ENCODE data around the gene ARL8A.
"Not testable (repeated sequence)": the region's sequence is repeated elsewhere in the genome, so short reads cannot be mapped to it uniquely, and the experiment has no call there.

ARL8A gene

DNA sequence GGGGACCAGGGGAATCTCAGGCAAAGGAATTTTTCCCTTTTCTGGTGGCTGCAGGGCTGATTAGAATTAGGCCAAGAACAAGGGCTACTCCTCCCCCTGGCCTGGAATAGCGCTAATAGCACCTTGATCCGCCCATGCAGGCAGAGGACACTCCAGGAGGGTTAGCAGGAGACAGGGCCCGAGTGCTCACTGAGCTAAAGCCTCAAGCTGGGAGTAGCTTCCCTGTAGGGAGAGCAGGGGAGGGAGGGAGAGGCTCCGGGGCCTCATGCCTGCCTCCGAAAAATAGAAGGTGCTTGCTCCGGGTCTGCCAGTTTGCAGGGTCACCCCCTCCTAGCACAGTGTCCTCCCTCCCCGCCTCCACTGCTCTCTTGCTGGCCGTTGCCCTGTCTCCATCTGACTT is 12.1 kb upstream of the ARL8A start:
- DNase-seq, result no peak

DNA sequence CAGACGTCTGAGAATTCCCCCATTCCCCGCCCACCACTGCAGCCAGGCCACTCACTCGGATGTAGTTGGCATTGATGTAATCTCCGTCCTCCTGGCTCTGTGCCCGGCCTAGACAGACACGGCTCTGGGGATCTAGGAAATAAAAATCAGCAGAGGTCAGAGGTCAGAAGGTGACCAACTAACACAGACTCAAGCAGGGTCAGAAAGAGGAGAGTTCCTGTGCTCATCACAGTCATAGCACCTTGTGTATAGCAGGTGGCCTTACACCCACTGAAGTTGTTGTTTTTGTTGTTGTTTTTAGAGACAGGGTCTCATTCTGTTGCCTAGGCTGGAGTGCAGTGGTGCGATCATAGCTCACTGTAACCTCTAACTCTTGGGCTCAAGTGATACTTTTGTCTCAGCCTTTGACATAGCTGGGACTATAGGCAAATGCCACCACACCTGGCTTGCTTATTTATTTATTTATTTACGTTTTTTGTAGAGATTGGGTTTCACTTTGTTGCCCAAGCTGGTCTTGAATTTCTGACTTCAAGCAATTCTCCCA is 11.0 kb upstream of the ARL8A start:
- no peak for DNase-seq

DNA sequence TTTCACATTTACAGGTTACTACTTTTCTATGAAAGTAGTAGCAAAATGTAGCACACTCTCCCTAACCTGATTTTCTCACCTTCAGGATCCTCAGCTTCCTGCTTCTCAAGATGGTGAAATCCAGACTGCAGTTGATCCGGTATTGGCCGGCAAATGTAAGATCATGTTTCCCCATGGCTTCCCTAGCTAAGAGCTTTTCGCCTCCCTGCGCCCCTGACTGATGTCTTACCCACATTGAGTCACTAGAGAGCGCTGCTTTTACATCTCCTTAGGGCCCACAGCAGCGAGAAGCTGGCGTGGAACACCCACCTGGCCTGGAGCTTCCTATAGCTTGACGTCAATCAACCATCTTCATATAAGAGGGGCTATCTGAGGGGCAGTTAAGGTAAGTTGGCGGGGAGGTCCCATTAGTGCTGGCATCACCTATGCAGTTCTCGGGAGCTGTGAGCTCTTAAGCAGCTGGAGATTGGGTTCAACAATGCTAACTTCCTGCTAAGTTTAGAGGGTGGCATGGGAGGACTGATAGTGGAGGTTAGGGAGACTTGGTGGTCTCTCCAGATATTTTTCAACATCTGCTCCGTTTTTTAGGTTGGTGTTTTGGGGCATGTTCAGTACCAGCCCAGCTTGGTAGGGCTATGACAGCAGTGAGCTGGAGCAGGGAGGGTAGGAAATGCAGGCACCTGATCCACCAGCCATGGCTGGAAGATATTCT is 10.4 kb upstream of the ARL8A start:
- DNase-seq, result peak; percentile 53 to 62

DNA sequence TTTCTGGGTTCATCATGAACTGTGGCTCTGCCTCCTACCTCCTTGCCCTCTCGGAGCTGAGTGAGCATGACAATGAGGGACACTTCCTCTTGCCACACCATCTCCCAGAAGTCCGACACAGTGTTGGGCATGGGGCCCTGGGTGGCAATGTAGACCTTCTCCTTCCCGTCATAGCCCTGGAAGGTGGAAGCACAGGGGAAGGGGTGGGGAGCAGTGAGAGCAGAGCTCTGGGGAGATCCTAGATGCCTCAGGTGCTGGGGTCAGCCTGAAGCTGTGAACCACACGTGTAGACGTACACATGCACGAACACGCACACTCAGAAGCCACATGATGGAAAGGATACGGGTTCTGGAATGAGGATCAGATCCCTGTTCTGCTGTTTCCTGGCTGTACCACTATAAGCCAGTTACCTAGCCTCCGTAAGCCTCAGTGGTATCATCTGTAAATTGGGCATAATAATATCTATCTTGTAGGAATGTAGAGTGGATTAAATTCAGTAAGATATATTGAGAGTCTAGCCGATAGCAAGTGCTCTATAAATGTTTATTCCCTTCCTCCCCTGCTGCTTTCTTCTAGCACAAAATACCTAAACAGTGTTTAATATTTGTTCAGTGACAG is 9.7 kb upstream of the ARL8A start:
- DNase-seq, result no peak

DNA sequence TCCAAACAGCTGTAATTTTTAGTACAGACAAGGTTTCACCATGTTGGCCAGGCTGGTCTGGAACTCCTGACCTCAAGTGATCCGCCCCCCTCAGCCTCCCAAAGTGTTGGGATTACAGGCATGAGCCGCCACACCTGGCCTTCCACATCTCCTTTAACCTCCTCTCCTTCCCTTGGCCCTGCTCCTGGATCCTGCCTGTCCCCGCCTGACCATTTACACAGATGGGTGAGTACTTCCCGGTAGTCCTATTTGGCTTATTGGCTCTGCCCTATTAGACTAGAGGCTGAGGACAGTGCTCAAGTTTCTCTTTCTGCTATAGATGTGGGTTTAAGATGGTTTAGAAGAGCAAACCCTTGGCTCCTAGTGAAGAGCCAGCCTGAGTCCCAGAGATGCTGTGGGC is 8.7 kb upstream of the ARL8A start:
- DNase-seq, result no peak

DNA sequence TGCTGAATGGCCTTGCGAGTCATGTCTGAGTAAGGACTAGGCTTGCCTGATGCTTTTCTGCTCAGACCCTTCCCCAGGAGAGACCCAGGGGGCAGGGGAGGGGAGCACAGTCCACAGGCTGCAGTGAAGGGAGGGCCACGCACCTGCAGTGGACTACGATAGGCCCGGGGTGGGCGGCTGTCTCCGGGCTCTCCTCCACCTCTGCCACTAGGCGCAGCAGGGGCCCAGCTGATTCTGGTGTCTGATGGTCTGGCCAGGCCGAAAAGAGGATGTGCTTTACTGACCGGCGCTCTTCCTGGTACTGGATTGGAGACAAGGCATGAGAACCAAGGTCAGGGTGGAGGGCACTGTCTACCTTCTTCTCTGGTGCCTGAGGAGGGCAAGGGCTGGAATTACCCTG is 7.9 kb upstream of the ARL8A start:
- no peak for DNase-seq

DNA sequence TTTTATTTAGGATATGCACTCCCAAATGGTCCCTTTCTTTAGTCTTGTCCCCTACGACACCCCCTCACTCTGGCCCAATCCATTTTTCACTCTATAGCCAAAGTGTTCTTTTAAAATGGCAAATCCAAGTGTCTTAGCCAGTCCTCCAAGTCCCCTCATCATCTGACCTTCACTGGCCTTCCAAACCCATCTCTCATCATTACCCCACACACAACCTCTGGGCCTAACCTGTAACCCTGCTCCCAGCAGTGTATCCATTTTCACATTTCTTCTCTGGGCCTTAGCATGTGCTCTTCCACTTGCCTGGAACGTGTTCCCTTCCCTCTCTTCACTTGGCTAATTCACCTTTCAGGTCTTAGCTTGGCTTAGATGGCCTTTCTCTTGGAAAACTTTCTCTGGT is 6.5 kb upstream of the ARL8A start:
- DNase-seq, result no peak

DNA sequence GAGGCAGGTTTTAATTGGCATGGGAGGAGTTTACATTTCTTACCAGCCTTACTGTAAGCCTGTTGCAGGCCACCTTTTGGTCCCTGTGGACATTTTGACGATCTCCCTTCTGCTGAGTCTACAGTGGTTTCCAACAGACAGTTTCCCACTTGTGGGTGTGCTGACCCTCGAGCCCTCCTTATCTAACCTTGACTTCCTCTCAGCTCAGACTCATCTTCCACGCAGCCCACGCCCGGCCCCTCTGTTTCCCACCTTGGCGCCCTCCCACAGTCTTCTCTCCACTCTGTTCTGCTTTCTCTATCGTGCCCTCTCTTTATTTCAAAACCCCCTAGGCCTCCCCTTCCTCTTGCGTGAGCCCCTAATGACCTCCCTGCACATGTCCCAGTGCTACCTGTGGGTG is 6.1 kb upstream of the ARL8A start:
- no peak for DNase-seq

DNA sequence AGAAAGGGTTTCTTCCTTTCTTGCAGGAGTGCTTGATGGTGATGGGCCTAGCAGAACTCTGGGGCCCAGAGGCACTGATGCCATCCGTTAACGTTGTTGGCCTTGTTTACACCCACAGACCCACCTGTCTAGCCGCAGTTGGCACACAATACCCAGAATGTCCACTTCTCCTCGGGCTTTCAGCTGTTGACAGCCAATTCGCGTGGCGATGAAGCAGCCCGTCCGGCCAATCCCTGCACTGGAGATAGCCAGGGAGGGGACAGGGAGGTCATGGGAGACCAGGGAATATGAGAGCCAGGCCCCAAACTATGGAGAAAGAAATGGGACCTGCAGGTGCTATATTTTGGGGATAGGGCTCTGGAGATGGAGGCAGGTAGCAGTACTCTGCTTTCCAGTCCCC is 5.7 kb upstream of the ARL8A start:
- no peak for DNase-seq

DNA sequence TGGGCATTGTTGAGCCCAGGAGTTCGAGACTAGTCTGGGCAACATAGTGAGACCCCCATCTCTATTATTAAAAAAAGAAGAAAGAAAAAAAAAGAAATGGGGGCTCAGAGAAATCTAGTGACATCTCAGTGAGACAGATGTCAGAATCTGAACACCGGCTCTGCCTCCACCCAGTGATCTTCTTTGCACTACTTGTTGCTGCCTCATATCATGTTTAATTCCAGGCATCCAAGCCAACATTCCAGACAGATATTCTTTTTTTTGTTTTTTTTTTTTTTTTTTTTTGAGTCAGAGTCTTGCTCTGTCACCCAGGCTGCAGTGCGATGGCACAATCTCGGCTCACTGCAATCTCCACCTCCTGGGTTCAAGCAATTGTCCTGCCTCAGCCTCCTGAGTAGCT is 5.0 kb upstream of the ARL8A start:
- DNase-seq, result no peak

DNA sequence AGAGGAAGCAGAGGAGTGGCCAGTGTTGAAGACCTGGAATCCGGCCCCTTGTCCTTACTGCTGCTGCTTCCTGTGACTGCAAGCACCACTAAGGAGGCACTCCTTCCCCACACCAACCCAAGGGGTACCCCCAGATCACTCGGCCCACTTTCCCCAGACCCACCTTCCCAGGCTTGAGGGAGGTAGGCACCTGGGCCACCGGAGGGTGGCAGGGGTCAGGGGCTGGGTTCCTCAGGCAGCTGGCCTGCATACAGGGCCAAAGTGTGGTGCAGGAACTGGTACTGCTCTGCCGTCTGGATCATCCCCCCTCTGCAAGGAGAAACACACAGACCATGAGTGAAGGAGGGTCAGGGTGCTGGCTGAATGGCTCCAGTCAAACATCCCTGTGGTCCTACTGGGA is 3.9 kb upstream of the ARL8A start:
- no peak for DNase-seq

DNA sequence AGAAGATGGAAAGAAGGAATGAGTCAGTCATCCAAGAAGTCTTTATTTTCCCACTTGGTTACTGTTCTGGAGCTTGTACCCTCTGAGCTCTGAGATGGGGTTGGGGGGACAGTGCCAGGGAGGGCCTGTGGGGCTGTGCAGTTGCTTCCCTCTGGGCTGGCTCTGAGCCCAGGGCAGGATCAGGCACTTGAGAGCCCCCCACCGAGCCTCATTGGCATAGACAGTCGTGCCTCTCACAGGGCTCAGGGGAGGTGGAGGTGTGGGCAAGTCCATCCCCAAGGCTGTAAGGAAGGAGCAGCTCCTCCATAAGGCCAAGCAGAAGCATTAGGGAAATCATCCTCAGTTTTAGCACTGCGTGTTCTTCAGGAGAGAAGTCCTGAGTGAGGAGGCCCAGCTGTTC is 2.5 kb upstream of the ARL8A start:
- DNase-seq, result no peak

DNA sequence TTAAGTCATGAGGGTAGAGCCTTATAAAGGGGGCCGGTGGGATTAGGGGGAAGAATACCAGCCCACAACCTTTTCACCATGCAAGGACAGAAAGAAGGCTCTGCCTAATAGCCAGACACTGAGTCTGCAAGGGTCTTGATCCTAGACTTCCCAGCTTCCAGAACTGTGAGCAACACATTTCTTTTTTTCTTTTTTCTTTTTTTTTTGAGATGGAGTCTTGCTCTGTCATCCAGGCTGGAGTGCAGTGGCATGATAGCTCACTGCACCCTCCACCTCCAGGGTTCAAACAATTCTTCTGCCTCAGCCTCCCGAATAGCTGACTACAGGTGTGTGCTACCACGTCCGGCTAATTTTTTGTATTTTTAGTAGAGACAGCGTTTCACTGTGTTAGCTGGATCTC is 1.7 kb upstream of the ARL8A start:
- no peak for DNase-seq

DNA sequence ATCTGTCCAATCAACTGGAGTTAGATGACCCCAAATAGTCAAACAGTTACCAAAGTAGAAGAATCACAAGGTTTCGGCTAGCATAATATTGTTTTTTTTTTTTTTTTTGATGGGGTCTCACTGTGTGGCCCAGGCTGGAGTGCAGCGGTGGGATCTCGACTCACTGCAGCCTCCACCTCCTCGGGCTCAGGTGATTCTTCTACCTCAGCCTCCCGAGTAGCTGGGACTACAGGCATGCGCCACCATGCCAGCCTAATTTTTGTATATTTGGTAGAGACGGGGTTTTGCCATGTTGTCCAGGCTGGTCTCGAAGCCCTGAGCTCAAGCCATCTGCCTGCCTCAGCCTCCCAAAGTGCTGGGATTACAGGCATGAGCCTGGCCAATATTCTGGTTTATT is 1.2 kb upstream of the ARL8A start:
- DNase-seq, result not testable (repeated sequence)

DNA sequence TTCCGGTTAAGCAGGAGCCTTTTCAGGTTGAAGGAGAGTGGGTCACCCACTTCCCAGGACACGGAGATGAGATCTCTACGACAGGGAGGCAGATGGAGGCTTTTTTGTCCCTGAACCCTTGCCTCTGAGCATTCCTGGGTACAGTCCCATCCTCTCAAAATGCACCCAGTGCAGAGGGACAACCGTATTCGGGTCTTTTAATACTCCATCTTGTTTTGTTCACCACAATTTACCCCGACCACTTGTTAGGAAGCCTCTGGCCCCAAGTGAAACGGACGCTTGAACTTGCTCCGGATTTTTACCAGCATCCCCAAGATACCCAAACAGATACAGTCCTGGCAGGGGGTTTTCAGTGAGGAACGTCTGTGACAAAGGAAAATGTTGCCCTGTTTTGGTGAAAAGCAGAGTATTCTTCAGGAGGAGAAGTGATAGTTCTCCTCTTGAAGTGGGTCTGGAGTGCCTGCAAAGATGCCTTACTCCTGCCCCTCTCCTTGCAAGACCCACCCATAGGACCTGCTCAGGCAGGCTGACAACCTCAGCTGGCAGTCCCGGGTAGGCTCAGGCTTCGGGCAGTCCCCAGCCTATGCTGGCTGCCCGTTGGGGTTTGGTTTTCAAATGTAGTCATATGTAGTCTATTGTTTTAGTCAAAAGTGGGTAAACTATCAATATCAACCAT is 669 bp upstream of the ARL8A start:
- DNase-seq, result peak; percentile 55 to 66

DNA sequence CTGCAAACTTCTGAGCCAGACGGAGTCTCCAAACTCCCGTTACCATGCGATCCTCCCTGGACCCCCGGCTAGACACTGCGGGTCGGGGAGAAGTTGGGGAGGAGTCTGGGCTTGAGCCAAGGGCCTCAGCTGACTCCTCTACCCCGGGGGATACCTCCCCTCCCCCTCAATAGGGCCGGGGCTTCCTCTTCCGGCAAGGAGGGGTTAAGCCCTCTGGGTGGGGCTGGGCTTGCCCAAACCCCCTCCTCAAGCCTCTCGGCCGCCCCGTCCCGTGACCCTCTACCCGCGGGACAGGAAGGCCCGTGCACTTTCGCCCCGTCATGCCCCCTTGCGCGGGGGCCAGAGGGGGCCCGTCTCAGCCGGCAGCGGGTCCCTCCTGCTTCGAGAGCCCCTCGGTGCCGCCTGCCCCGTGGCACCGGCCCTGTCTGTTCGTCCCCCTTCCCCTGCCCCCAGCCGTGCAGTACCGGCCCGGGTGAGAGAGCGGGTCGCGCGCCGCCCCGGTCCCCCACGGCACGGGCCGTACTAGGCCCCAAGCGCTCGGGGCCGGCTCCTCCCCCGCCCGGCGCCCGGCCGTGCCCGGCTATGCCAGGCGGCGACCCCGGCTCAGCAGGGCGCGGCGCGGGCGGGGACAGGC is 652 bp downstream of the ARL8A start:
- peak; percentile 38 to 40 for DNase-seq

DNA sequence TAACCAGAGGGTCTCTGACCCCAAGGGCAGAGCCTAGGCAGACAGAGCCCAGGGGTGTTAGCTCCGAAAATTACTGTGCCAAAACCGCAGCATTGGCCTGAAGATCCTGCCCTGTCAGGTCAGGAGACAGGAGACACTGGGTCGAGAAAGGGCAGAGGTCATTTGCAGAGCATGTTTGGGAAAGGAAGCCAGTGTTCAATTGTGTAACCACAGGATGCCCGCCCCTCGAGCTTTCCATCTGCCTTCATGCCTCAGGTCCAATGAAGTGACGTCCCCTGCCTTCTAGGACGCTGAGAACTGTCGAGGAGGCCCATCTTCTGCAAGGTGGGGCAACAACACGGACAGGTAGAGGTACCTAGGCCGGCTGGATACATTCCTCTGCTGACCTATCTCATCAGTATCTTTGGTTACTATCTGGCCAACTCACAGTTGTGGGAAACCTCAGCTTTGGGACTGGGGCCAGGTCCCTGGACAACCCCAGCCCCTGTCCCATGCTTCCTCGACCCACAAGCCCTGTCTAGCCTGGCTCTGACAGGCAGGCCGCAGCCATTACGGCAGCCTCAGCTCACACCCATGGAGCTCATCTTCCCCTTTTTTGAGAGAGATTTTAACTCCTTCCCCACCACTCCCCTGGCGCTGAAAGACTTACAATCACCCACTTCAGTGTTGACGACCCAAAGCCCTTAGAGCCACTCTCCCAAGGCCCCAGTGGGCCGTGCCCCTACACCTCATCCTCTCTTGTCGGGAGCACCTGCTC is 1.3 kb downstream of the ARL8A start:
- peak in 1 of 2 experiments; percentile 28 for DNase-seq

DNA sequence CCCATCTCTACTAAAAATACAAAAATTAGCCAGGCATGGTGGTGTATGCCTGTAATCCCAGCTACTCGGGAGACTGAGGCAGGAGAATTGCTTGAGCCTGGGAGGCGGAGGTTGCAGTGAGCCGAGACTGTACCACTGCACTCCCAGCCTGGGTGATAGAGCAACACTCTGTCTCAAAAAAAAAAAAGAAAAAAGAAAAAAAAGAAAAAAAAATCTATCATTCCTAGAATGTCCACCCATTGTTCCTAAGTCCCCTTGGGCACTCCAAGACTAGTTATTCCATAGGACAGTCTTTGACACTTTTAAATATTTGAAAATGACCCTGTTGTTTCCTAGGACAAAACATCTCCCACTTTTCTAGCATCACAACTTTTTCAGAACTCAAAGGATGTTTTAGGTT is 3.1 kb downstream of the ARL8A start:
- DNase-seq, result not testable (repeated sequence)

DNA sequence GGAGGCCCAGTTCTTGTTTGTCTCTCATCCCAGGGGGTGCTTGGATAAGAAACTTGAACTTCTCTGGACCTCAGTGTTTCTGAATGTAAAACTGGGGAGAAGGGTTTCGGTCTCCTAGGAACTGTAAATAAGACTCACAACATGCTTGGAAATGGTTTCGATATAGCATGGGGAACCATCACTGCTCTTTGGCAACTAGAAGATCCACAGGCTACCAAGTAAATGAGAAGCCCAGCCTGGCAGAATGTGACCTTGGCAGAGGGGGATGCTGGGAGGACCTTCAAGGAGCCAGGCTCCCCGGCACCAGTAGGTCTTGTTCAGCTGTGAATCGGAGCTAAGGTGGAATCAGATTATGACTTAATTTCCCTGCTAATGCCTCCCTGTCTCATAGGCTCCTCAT is 3.7 kb downstream of the ARL8A start:
- DNase-seq, result no peak

DNA sequence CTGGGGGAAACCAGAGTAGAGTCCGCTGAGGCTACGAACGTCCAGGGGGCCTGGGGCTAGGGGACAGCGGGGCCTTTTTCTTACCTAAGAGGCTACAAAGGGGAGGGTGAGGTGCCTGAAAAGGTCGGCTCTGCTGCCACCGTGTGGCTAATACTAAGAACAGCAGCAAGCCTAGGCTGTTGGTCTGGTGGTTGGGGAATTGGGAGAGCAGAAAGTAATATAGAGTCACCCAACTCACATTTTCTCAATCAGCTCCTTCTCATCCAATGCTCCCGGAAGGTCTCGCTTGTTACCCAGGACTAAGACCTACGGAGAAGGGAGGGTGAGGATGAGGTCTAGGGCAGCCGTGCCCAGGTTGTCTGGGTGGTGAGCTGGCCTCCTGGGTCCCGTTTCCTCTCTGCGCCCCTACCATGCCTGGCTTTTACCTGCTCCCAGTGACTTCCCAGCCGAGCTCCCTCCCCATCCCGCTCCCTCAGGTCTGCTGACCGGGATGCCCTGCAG is 9.3 kb downstream of the ARL8A start:
- DNase-seq, result peak; percentile 39 to 51

DNA sequence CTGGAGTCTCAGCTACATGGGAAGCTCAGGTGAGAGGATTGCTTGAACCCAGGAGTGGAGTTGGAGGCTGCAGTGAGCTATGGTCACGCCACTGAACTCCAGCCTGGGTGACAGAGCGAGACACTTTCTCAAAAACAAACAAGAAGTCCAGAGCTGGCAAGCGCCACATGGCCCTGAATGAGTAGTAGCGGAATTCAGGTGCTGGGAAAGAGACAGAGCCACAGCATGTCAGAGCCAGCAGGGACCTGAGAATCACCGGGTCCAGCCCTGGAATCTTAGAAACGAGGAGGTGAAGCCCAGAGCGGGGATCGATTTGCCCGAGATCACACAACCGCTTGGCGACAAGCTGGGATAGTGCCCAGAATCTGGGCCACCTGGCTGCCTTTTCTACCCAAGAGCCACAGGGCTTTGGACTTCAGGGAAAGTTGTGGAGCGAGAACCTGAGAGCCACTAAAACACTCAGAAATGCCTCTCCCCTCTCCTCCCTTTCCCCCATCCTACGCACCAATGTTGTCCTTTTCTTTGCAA is 9.8 kb downstream of the ARL8A start:
- no peak for DNase-seq

DNA sequence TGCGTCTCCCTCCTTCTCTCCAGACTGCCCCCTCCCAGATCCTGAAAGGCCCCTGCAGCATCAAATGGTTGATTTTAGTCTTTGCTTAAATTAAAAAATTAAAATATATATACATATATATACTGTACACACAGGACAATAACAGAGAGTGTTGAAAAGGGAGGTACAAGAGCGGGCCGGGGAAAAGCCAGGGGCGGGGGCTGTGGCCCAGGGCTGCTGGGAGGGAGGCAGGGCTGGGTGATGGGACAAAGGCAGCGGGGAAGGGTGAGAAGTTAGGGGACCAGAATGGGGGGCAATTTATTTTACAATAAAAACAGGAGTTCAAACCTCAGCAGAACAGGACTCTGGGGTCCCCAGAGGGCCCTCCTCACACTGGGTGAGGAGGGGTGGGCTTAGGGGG is 10.5 kb downstream of the ARL8A start:
- DNase-seq, result no peak

Data from activated CD4-positive, alpha-beta T cell treated with anti-CD3 and anti-CD28 coated beads, Interleukin-2, amount 50 U/mL, for 48 hours (primary cell).